NCI-H2196 (cell line): ENCODE measurements around the gene MAP3K2.
A peak's percentile ranks its signal among the peaks of the same experiment; 100 is the strongest.
"Not testable (repeated sequence)": the region's sequence is repeated elsewhere in the genome, so short reads cannot be mapped to it uniquely, and the experiment has no call there.

Source experiments
- DNase-seq: peaks from one replicate; lab custom pipeline; 2025; ENCODE audit not compliant: unreplicated experiment; lab: John Stamatoyannopoulos, UW

Gene MAP3K2

GRCh38 chr2:127353873-127354676 is 33.7 kb downstream of the MAP3K2 start:
- not testable (repeated sequence) for DNase-seq

GRCh38 chr2:127353223-127353622 is 34.6 kb downstream of the MAP3K2 start:
- not testable (repeated sequence) for DNase-seq

GRCh38 chr2:127351603-127352002 is 36.2 kb downstream of the MAP3K2 start:
- DNase-seq, result no peak

GRCh38 chr2:127348426-127349000 is 39.3 kb downstream of the MAP3K2 start:
- DNase-seq, result no peak

- DNase-seq, result no peak
Observed at GRCh38 chr2:127347734-127348392, 39.9 kb downstream of the MAP3K2 start.

- no peak for DNase-seq
Observed at GRCh38 chr2:127347015-127347414, 40.8 kb downstream of the MAP3K2 start.

GRCh38 chr2:127343277-127343676 is 44.5 kb downstream of the MAP3K2 start:
- no peak for DNase-seq

- DNase-seq, result no peak
Observed at GRCh38 chr2:127342101-127342500, 45.7 kb downstream of the MAP3K2 start.

- no peak for DNase-seq
Observed at GRCh38 chr2:127332335-127332734, 55.4 kb downstream of the MAP3K2 start.

- DNase-seq, result no peak
Observed at GRCh38 chr2:127330753-127331152, 57.0 kb downstream of the MAP3K2 start.

- DNase-seq, result no peak
Observed at GRCh38 chr2:127326289-127326945, 61.4 kb downstream of the MAP3K2 start.

GRCh38 chr2:127324635-127325034 is 63.1 kb downstream of the MAP3K2 start:
- DNase-seq, result peak; percentile 39

- no peak for DNase-seq
Observed at GRCh38 chr2:127321303-127321702, 66.5 kb downstream of the MAP3K2 start.

GRCh38 chr2:127320586-127321275 is 67.0 kb downstream of the MAP3K2 start:
- no peak for DNase-seq

GRCh38 chr2:127320067-127320466 is 67.7 kb downstream of the MAP3K2 start:
- no peak for DNase-seq

GRCh38 chr2:127314193-127314988 is 73.4 kb downstream of the MAP3K2 start:
- DNase-seq, result peak; percentile 25

GRCh38 chr2:127313406-127313805 is 74.4 kb downstream of the MAP3K2 start:
- no peak for DNase-seq

GRCh38 chr2:127310980-127311379 is 76.8 kb downstream of the MAP3K2 start:
- DNase-seq, result no peak

GRCh38 chr2:127309468-127309867 is 78.3 kb downstream of the MAP3K2 start:
- no peak for DNase-seq

GRCh38 chr2:127308586-127309138 is 79.1 kb downstream of the MAP3K2 start:
- DNase-seq, result no peak
